T-helper 2 cell treated with Interferon-gamma antibody and Interleukin-4, amounts not matched to agents 5 μg/mL and 100 μg/mL, for 36 hours (primary cell): ENCODE results near the gene ZNF652.
A peak's percentile ranks its signal among the peaks of the same experiment; 100 is the strongest.
"Not testable (repeated sequence)": the region's sequence is repeated elsewhere in the genome, so short reads cannot be mapped to it uniquely, and the experiment has no call there.

ENCODE experiments used
- DNase-seq: peaks from one replicate; pipeline ENCODE4 v3.0.0; 2021; ENCODE audit warnings: low spot score
- H3K27ac Mint-ChIP-seq: one replicate; pipeline ENCODE4 v1.8.0; 2021; ENCODE audit warnings: mild to moderate bottlenecking, mixed read lengths
- H3K27me3 Mint-ChIP-seq: one replicate; pipeline ENCODE4 v1.8.0; 2021; ENCODE audit warnings: low read depth, mixed read lengths
- H3K36me3 Mint-ChIP-seq: one replicate; pipeline ENCODE4 v1.8.0; 2021; ENCODE audit warnings: low read depth, mixed read lengths
- H3K4me1 Mint-ChIP-seq: one replicate; pipeline ENCODE4 v1.8.0; 2021; ENCODE audit warnings: low read depth, mixed read lengths
- H3K4me3 Mint-ChIP-seq: one replicate; pipeline ENCODE4 v1.8.0; 2022; ENCODE audit warnings: mild to moderate bottlenecking, moderate library complexity, mixed read lengths
- H3K9me3 Mint-ChIP-seq: one replicate; pipeline ENCODE4 v1.8.0; 2021; ENCODE audit warnings: mixed read lengths

The ZNF652 gene

DNA sequence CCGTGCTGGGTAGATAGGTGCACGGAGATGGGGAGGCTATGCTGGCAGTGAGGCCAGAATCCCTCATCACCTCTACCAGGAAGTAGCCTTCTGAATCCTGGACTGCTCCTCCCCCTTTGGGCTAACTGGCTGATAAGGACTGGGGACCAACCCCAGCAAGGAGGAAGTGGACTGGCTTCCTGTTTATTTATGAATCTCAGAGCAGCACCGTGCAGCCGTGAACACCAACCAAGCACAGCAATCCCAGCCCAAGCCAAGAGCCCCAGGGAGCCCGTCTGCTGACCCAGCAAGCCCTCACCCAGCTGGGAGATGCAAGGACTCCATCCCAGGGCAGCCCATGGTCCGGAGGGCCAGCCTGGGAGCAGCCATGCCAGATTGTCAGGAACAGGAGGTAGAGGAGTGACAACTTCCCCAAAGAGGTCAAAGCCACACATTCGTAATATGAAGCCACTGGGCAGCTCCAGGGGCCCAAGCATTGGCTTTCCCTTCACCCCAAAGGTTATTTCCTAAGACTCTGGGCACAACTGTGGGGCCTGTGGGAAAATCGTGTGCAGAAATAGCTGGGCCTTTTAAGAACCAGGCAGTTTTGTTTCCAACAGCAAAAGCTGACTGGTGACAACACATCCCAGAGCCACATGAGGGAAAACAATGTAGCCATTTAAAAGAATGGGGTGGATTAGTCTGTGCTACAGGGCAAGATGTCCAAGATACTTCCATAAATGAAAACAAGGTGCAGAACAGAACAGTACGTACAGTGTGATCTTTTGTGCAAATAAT, 28.7 kb upstream of the ZNF652 start:
- H3K27ac Mint-ChIP-seq, result peak overlapping the region; percentile 87
- DNase-seq, result no peak
- H3K27me3 Mint-ChIP-seq, result peaks cover 5% of the 10 kb centered on the region
- H3K4me3 Mint-ChIP-seq, result peak overlapping the region; percentile 80
- peaks cover 5% of the 10 kb centered on the region for H3K36me3 Mint-ChIP-seq
- peaks cover 53% of the 10 kb centered on the region for H3K4me1 Mint-ChIP-seq
- H3K9me3 Mint-ChIP-seq, result no peaks in the 10 kb centered on the region

- H3K27me3 Mint-ChIP-seq, H3K36me3 Mint-ChIP-seq, DNase-seq, H3K9me3 Mint-ChIP-seq: not testable (repeated sequence)
- Mint-ChIP-seq H3K27ac (peak overlapping the region; percentile 74), H3K4me3 (peak overlapping the region; percentile 80), H3K4me1 (peaks cover 50% of the 10 kb centered on the region)
Observed at GRCh38 chr17:49389514-49390347, 27.7 kb upstream of the ZNF652 start.

GRCh38 chr17:49388692-49389513, 26.9 kb upstream of the ZNF652 start:
- Mint-ChIP-seq H3K9me3 (no peaks in the 10 kb centered on the region), H3K27me3 (peaks cover 5% of the 10 kb centered on the region), H3K4me3 (peak overlapping the region; percentile 78), H3K36me3 (peaks cover 5% of the 10 kb centered on the region), H3K27ac (peak overlapping the region; percentile 91), H3K4me1 (peaks cover 46% of the 10 kb centered on the region)
- DNase-seq, result no peak

DNA sequence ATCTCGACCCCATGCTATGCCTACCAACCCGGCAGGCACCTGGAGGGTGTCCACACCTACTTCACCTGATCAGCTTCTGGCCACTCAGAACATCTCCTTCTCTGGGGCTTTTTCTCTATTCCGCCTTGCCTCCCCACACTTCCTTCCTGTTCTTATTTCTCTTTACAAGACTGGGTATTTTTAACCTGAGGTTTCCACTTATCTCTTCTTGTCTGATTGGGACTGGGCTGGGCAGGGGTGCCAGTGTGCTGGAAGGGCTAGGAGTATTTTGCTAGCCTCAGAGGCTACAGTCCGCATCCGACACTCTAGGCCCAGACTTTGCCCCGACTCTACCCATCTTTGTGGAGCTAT, 26.2 kb upstream of the ZNF652 start:
- H3K27me3 Mint-ChIP-seq, result peaks cover 7% of the 10 kb centered on the region
- no peak for DNase-seq
- H3K4me3 Mint-ChIP-seq, result peak overlapping the region; percentile 78
- peaks cover 5% of the 10 kb centered on the region for H3K36me3 Mint-ChIP-seq
- H3K9me3 Mint-ChIP-seq, result no peaks in the 10 kb centered on the region
- H3K4me1 Mint-ChIP-seq, result peaks cover 42% of the 10 kb centered on the region
- peak overlapping the region; percentile 91 for H3K27ac Mint-ChIP-seq

DNA sequence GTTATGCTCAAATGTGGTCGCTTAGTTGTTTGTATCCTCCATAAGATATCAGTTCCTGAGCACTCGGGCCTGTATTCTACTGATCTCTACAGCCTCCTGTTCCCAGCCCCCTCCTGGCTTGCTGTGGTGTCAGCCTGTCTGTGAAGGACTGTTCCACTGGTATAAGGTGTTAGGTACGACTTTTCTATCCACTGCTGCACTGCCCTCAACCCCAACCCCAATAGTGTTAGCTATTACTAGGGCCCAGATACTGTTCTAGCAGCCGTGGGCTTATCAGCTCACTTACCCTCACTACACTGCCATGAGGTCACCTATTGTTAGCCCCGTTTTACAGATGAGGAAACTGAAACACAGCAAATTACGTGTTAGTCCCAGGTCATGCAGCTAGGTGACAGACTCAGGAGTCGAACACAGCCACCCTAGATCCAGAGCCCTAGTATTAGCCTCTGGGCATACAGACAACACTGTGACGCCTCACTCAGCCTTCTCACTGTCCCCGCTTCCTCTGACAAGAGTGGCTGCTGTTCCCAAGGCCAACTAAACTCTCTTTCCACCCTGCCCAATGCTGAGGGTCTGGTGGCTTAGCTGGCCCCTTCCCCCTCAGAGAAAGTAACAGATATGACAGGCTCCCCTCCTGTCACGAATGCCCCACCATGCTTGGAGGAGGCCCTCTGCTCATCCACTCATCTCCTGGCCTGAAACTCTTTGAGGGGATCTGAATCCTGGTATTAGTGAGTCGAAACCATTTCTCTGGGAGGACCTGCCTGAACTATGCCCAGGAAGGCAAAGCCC, 25.6 kb upstream of the ZNF652 start:
- DNase-seq, result no peak
- Mint-ChIP-seq H3K36me3 (peaks cover 5% of the 10 kb centered on the region), H3K9me3 (no peaks in the 10 kb centered on the region), H3K27ac (peak overlapping the region; percentile 91), H3K4me3 (peak overlapping the region; percentile 78), H3K27me3 (peaks cover 7% of the 10 kb centered on the region), H3K4me1 (peaks cover 42% of the 10 kb centered on the region)

DNA sequence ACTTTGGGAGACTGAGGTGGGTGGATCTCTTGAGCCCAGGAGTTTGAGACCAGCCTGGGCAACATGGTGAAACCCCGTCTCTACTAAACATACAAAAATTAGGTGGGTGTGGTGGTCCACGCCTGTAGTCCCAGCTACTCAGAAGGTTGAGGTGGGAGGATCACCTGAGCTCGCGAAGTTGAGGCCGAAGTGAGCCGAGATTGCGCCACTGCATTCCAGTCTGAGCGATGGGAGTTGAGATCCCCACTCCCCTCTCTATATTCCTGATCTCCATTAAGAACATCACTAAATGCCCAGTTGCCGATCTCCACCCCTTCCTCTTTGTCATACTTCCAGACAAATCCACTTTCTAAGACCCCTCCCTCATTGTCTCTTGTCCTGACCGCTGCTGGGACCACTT, 24.3 kb upstream of the ZNF652 start:
- Mint-ChIP-seq H3K27me3 (peaks cover 11% of the 10 kb centered on the region), H3K27ac (no peak overlapping the region), H3K9me3 (no peaks in the 10 kb centered on the region), H3K4me3 (no peak overlapping the region), H3K36me3 (peaks cover 5% of the 10 kb centered on the region), H3K4me1 (peaks cover 42% of the 10 kb centered on the region)
- no peak for DNase-seq

GRCh38 chr17:49384951-49385350, 22.9 kb upstream of the ZNF652 start:
- H3K36me3 Mint-ChIP-seq, result peaks cover 3% of the 10 kb centered on the region
- no peaks in the 10 kb centered on the region for H3K9me3 Mint-ChIP-seq
- H3K4me1 Mint-ChIP-seq, result peaks cover 28% of the 10 kb centered on the region
- no peak overlapping the region for H3K27ac Mint-ChIP-seq
- peaks cover 17% of the 10 kb centered on the region for H3K27me3 Mint-ChIP-seq
- DNase-seq, result no peak
- no peak overlapping the region for H3K4me3 Mint-ChIP-seq

GRCh38 chr17:49383060-49383459, 21.0 kb upstream of the ZNF652 start:
- peaks cover 29% of the 10 kb centered on the region for H3K27me3 Mint-ChIP-seq
- H3K4me1 Mint-ChIP-seq, result peaks cover 13% of the 10 kb centered on the region
- peaks cover under 1% of the 10 kb centered on the region for H3K36me3 Mint-ChIP-seq
- H3K27ac Mint-ChIP-seq, result no peak overlapping the region
- no peak for DNase-seq
- H3K9me3 Mint-ChIP-seq, result no peaks in the 10 kb centered on the region
- no peak overlapping the region for H3K4me3 Mint-ChIP-seq

GRCh38 chr17:49382556-49382955, 20.5 kb upstream of the ZNF652 start:
- Mint-ChIP-seq H3K27me3 (peaks cover 29% of the 10 kb centered on the region), H3K27ac (no peak overlapping the region), H3K4me3 (no peak overlapping the region), H3K4me1 (peaks cover 8% of the 10 kb centered on the region), H3K36me3 (no peaks in the 10 kb centered on the region), H3K9me3 (no peaks in the 10 kb centered on the region)
- no peak for DNase-seq

- peaks cover 25% of the 10 kb centered on the region for H3K27me3 Mint-ChIP-seq
- peaks cover 3% of the 10 kb centered on the region for H3K4me1 Mint-ChIP-seq
- DNase-seq, result no peak
- H3K36me3 Mint-ChIP-seq, result no peaks in the 10 kb centered on the region
- H3K27ac Mint-ChIP-seq, result no peak overlapping the region
- H3K4me3 Mint-ChIP-seq, result no peak overlapping the region
- H3K9me3 Mint-ChIP-seq, result no peaks in the 10 kb centered on the region
Observed at GRCh38 chr17:49381793-49382192, 19.7 kb upstream of the ZNF652 start.

DNA sequence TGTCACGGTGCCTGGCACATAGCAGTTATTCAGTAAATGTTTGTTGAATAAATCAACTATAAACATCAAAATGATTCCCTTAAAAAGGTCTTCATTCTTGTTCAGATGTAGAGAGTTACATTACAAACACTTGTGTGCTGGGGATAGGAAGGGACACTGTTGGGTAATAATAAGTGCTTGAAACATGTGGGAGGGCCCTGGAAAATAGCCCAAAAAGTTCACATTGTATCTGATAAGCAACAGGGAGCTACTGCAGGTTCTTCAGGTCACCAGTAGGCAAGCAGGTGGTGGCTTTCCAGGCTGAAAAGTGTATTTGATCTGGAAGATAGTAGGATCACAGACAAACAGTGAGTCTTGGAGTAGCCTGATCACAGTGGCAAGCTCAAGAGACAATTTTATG, 19.0 kb upstream of the ZNF652 start:
- peaks cover 25% of the 10 kb centered on the region for H3K27me3 Mint-ChIP-seq
- no peak overlapping the region for H3K4me3 Mint-ChIP-seq
- H3K4me1 Mint-ChIP-seq, result peaks cover 3% of the 10 kb centered on the region
- H3K36me3 Mint-ChIP-seq, result no peaks in the 10 kb centered on the region
- no peaks in the 10 kb centered on the region for H3K9me3 Mint-ChIP-seq
- DNase-seq, result no peak
- H3K27ac Mint-ChIP-seq, result no peak overlapping the region

DNA sequence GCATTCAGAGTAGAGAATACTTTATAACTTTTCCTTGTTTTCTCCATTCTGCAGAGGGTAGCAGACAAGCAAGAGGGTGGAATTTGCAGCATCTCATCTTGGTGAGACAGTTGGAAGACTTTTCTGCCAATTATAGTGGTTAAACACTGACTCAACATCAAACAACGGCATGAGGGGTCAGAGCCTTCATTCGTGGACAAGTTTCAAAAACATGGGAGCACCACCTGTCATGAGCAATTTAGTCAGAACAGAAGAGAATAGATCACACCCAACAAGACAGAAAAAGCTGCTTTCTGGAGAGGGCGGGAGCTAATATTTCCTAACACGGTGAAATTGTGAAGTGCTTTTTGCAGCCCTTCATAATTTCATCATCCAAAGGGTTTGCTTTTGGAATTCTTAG, 17.9 kb upstream of the ZNF652 start:
- no peak overlapping the region for H3K4me3 Mint-ChIP-seq
- no peaks in the 10 kb centered on the region for H3K9me3 Mint-ChIP-seq
- DNase-seq, result no peak
- peaks cover 3% of the 10 kb centered on the region for H3K4me1 Mint-ChIP-seq
- no peaks in the 10 kb centered on the region for H3K36me3 Mint-ChIP-seq
- H3K27ac Mint-ChIP-seq, result no peak overlapping the region
- peaks cover 25% of the 10 kb centered on the region for H3K27me3 Mint-ChIP-seq

GRCh38 chr17:49378311-49378710, 16.3 kb upstream of the ZNF652 start:
- no peak for DNase-seq
- H3K4me1 Mint-ChIP-seq, result no peaks in the 10 kb centered on the region
- H3K27me3 Mint-ChIP-seq, result peaks cover 22% of the 10 kb centered on the region
- no peaks in the 10 kb centered on the region for H3K36me3 Mint-ChIP-seq
- H3K4me3 Mint-ChIP-seq, result no peak overlapping the region
- no peaks in the 10 kb centered on the region for H3K9me3 Mint-ChIP-seq
- no peak overlapping the region for H3K27ac Mint-ChIP-seq
